ENCODE data around the gene BRI3. TPM values are rescaled to one million over a fixed set of nuclear protein-coding genes. Genes with fewer than 3 reads are reported as not detected.

The BRI3 gene
- total and polyA plus RNA-seq, 12 donors: 50.2 to 379 (median 182) TPM

DNA sequence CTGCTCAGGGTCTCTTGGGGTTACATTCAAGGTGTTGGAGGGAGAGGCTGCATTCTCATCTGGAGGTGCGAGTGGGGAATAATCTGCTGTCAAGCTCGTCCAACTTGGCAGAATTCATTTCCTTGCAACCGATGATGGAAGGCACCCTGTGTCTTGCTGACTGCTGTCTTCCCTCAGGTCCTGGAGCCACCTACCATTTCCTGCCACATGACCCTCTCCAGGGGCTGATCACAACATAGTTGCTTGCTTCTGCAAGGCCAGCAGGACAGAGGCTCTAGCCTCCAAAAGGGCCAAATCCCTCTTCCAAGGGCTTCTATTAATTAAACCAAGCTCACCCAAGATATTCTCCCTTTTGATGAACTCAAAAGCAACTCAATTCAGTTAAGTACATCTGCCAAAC lies 14.2 kb upstream of the BRI3 start:
- H3K27me3 ChIP-seq: no peaks in the 10 kb centered on the region
- intact Hi-C loops (cut with DNase I): no loop called here
- DNase-seq: no peak
- H3K4me3 ChIP-seq: no peak overlapping the region
- no peaks in the 10 kb centered on the region for H3K9me3 ChIP-seq (replicated peaks in 1 of 3)
- H3K27ac ChIP-seq: no peak overlapping the region
- TF ChIP-seq, protein P1, sequence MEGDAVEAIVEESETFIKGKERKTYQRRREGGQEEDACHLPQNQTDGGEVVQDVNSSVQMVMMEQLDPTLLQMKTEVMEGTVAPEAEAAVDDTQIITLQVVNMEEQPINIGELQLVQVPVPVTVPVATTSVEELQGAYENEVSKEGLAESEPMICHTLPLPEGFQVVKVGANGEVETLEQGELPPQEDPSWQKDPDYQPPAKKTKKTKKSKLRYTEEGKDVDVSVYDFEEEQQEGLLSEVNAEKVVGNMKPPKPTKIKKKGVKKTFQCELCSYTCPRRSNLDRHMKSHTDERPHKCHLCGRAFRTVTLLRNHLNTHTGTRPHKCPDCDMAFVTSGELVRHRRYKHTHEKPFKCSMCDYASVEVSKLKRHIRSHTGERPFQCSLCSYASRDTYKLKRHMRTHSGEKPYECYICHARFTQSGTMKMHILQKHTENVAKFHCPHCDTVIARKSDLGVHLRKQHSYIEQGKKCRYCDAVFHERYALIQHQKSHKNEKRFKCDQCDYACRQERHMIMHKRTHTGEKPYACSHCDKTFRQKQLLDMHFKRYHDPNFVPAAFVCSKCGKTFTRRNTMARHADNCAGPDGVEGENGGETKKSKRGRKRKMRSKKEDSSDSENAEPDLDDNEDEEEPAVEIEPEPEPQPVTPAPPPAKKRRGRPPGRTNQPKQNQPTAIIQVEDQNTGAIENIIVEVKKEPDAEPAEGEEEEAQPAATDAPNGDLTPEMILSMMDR (IDR thresholded peaks at IDR 0.05): no peak
- TF ChIP-seq POLR2A (IDR thresholded peaks at IDR 0.05): no peak
- WGBS, 4 donors: 88 to 93% (median 91%) methylated on average over 3 of the region's 3 CpGs
- H3K4me1 ChIP-seq (replicated peaks in 1 of 2): no peaks in the 10 kb centered on the region
- H3K36me3 ChIP-seq (replicated peaks in 1 of 2): no peaks in the 10 kb centered on the region

DNA sequence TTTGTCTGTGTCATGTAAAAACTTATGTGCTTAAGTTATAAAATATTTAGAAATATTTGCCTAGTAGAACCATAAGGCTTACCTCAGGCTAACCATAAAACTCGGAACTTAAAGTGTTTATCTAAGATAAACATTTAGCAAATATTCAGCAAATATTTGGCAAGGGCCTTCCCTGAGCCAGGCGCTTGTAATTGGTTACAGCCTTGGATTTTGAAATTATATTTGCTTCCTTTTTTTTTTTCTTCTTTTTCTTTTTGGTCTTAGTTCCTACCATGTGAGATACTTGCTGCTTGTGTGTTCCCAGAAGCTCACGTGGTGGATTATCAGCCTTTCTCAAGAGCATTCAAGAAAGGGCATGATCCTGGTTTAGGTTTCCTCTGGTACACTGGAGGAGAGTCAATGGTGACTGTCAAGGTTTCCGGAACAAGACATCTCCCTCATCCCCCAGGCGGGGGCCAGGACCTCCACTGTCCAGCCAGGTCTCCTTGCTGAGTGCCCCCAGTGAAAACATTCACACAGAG lies 5.2 kb upstream of the BRI3 start:
- no peaks in the 10 kb centered on the region for H3K9me3 ChIP-seq (replicated peaks in 1 of 3)
- peak overlapping the region in 2 of 5 donors; percentile 4 to 71 for H3K27ac ChIP-seq
- 38 to 65% (median 63%) methylated on average over 5 of the region's 5 CpGs for WGBS, 4 donors
- H3K36me3 ChIP-seq (replicated peaks in 1 of 2): no peaks in the 10 kb centered on the region
- H3K4me3 ChIP-seq: no peak overlapping the region
- peak in 2 of 7 donors; percentile 37 to 41 for DNase-seq
- H3K4me1 ChIP-seq (replicated peaks in 1 of 2): peaks cover 4 to 6% of the 10 kb centered on the region in 2 donors
- no peak for TF ChIP-seq POLR2A (IDR thresholded peaks at IDR 0.05)
- TF ChIP-seq, protein P1 (IDR thresholded peaks at IDR 0.05): no peak
- intact Hi-C loops (cut with DNase I): no loop called here
- H3K27me3 ChIP-seq: no peaks in the 10 kb centered on the region

DNA sequence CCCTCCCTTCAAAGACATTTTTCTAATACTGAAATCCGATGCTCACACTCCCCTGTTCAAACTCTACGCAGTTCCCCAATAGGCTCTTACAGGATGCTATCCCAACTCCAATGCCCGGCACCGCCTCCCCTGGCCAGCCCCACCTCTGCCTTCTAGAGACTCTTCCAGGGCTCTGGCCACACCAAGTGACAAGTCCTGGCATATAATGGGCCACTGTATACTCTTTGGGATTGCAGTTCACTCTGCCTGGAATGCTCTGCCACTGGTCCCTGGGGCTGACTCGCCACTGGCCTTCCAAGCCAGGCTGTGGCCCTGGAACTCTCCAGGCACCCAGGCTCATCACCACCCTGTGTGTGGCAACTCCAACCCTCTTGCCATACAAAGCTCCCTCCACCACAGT lies 3.1 kb upstream of the BRI3 start:
- intact Hi-C loops (cut with DNase I): no loop called here
- DNase-seq: peak in 1 of 7 donors; percentile 29
- H3K4me1 ChIP-seq (replicated peaks in 1 of 2): peaks cover 12 to 14% of the 10 kb centered on the region in 2 donors
- TF ChIP-seq POLR2A (IDR thresholded peaks at IDR 0.05): no peak
- TF ChIP-seq, protein P1 (IDR thresholded peaks at IDR 0.05): no peak
- H3K27me3 ChIP-seq: no peaks in the 10 kb centered on the region
- H3K4me3 ChIP-seq: no peak overlapping the region
- H3K27ac ChIP-seq: no peak overlapping the region
- no peaks in the 10 kb centered on the region for H3K9me3 ChIP-seq (replicated peaks in 1 of 3)
- H3K36me3 ChIP-seq (replicated peaks in 1 of 2): no peaks in the 10 kb centered on the region
- 87 to 91% (median 90%) methylated on average over 4 to 5 of the region's 5 CpGs for WGBS, 4 donors

DNA sequence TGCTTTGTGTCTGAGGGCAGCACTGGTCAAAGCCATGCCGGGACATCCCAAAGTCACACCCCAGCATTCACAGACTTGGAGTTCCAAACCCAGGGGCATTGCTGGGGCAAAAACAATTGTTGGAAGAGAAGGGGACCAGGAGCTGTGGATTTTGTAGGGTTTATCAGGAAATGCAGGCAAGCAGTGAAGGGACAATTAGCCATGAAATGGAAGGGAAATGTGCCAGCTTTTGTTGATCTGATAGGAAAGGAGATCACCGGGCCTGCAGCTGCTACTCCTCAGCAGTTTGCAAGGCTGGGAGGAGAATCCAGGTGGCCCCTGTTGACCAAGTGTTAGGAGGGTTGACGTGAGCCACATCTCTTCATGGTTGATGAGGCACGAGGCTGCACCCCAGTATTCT lies 2.5 kb upstream of the BRI3 start:
- no peak for DNase-seq
- no peaks in the 10 kb centered on the region for H3K27me3 ChIP-seq
- intact Hi-C loops (cut with DNase I): no loop called here
- no peak for TF ChIP-seq POLR2A (IDR thresholded peaks at IDR 0.05)
- TF ChIP-seq, protein P1 (IDR thresholded peaks at IDR 0.05): no peak
- H3K36me3 ChIP-seq (replicated peaks in 1 of 2): no peaks in the 10 kb centered on the region
- no peak overlapping the region for H3K4me3 ChIP-seq
- peaks cover 17 to 20% of the 10 kb centered on the region in 2 donors for H3K4me1 ChIP-seq (replicated peaks in 1 of 2)
- WGBS, 4 donors: 69 to 91% (median 79%) methylated on average over 4 of the region's 4 CpGs
- no peaks in the 10 kb centered on the region for H3K9me3 ChIP-seq (replicated peaks in 1 of 3)
- no peak overlapping the region for H3K27ac ChIP-seq
